Measurements from ENCODE around the gene OR51B2.

DNA sequence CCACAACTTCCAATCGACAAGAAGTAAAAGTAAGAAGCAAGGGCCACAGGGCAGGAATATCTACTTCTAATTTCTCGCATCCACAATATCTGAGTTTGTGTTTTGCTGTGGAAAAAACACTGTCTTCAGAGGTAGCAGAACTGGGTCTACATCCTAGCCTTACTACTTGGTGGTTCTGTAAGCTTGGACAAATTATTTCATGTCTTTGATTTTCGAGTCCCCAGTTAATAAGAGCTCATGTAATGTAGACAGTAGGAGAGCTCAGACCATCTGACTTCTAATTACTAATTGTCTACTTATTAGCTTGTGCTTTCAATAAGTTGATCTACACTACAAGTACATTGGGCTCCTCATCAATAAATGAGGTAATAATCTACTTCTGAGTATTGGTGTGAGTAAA is 41.0 kb downstream of the OR51B2 start:
- TF ChIP-seq POLR2A (IDR thresholded peaks at IDR 0.05; ENCODE audit: extremely low read depth, insufficient read length) = no peak
- TF ChIP-seq, protein P1, sequence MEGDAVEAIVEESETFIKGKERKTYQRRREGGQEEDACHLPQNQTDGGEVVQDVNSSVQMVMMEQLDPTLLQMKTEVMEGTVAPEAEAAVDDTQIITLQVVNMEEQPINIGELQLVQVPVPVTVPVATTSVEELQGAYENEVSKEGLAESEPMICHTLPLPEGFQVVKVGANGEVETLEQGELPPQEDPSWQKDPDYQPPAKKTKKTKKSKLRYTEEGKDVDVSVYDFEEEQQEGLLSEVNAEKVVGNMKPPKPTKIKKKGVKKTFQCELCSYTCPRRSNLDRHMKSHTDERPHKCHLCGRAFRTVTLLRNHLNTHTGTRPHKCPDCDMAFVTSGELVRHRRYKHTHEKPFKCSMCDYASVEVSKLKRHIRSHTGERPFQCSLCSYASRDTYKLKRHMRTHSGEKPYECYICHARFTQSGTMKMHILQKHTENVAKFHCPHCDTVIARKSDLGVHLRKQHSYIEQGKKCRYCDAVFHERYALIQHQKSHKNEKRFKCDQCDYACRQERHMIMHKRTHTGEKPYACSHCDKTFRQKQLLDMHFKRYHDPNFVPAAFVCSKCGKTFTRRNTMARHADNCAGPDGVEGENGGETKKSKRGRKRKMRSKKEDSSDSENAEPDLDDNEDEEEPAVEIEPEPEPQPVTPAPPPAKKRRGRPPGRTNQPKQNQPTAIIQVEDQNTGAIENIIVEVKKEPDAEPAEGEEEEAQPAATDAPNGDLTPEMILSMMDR (IDR thresholded peaks at IDR 0.05; ENCODE audit: low read depth, low read length) = no peak
